HL-60 (cell line): ENCODE data around the gene UBTD1.
A peak's percentile ranks its signal among the peaks of the same experiment; 100 is the strongest.

Source experiments
- DNase-seq, 2 experiments: peaks; one replicate each; pipeline ENCODE4 v3.0.0-alpha.2; 2010 to 2020; ENCODE audit warnings: low read depth in 1 of 2, low spot score in 1 of 2
- H3K27ac ChIP-seq: fragments of 250-450 bp; sonication (Bioruptor Pico); replicated peaks from 2 replicates; pipeline ENCODE4 v1.5.1; 2020; ENCODE audit warnings: mild to moderate bottlenecking, moderate library complexity
- H3K27me3 ChIP-seq: fragments of 250-450 bp; sonication (Bioruptor Pico); 2 replicates; pipeline ENCODE4 v1.5.1; 2021; ENCODE audit warnings: mild to moderate bottlenecking, moderate library complexity; ENCODE audit not compliant: insufficient read depth, poor library complexity, severe bottlenecking
- H3K4me3 ChIP-seq: replicated peaks from 2 replicates; pipeline ENCODE4 v1.5.1; 2011; ENCODE audit warnings: mild to moderate bottlenecking, control low read depth, low read length; ENCODE audit not compliant: insufficient read depth
- GABPA ChIP-seq: IDR thresholded peaks from 2 replicates; pipeline ENCODE4 v1.6.1; 2012; ENCODE audit warnings: low read depth
- POLR2AphosphoS5 ChIP-seq: IDR thresholded peaks from 2 replicates; pipeline ENCODE4 v1.6.1; 2012; ENCODE audit warnings: low read depth
- SPI1 ChIP-seq: IDR thresholded peaks from 2 replicates; pipeline ENCODE4 v1.6.1; 2012; ENCODE audit warnings: low read depth, mild to moderate bottlenecking, borderline replicate concordance
- TF ChIP-seq, protein P1 (sequence below): IDR thresholded peaks from 2 replicates; pipeline ENCODE4 v1.6.1; 2012; ENCODE audit warnings: low read depth; ENCODE audit not compliant: insufficient replicate concordance
- TF ChIP-seq, protein P2 (sequence below): IDR thresholded peaks from one replicate; pipeline ENCODE4 v1.5.1; 2011; ENCODE audit warnings: low read length, control low read depth, inconsistent platforms; ENCODE audit not compliant: insufficient read depth

The UBTD1 gene

DNA sequence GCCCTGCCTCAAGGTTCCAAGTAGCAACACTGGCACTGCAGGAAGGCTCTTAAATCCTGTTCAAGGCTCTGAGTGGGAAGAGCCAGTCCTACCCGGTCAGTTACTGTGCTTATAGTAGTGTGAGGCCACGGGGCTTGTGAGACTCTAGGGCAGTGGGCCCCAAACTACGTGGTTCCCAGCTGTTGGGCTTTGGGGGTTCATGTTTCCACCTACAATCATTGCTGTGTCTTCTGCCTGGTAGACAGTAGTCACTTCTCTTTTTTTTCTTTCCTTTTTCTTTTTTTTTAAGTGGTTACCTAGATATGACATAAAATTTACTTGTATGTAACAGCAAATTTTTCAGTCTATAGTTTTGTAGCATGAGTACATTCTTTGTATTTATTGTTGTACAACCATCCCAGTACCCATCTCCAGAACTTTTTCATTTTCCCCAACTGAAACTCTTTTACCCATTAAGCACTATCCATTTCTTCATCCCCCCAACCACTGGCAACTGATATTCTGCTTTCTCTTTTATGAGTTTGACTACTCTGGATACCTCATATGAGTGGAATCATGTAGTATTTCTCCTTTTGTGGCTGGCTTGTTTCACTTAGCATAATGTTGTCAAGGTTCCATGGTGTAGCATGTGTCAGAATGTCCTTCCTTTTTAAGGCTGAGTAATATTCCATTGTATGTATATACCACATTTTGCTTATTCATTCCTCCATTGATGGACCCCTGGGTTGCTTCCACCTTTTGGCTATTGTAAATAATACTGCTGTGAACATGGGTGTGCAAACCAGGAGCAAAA, 7.7 kb downstream of the UBTD1 start:
- no peak for DNase-seq
- TF ChIP-seq POLR2AphosphoS5 (no peak), SPI1 (peak; percentile 65; the same call in 1 of the 2 replicates), GABPA (no peak)
- TF ChIP-seq, protein P1, sequence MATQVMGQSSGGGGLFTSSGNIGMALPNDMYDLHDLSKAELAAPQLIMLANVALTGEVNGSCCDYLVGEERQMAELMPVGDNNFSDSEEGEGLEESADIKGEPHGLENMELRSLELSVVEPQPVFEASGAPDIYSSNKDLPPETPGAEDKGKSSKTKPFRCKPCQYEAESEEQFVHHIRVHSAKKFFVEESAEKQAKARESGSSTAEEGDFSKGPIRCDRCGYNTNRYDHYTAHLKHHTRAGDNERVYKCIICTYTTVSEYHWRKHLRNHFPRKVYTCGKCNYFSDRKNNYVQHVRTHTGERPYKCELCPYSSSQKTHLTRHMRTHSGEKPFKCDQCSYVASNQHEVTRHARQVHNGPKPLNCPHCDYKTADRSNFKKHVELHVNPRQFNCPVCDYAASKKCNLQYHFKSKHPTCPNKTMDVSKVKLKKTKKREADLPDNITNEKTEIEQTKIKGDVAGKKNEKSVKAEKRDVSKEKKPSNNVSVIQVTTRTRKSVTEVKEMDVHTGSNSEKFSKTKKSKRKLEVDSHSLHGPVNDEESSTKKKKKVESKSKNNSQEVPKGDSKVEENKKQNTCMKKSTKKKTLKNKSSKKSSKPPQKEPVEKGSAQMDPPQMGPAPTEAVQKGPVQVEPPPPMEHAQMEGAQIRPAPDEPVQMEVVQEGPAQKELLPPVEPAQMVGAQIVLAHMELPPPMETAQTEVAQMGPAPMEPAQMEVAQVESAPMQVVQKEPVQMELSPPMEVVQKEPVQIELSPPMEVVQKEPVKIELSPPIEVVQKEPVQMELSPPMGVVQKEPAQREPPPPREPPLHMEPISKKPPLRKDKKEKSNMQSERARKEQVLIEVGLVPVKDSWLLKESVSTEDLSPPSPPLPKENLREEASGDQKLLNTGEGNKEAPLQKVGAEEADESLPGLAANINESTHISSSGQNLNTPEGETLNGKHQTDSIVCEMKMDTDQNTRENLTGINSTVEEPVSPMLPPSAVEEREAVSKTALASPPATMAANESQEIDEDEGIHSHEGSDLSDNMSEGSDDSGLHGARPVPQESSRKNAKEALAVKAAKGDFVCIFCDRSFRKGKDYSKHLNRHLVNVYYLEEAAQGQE = no peak
- TF ChIP-seq, protein P2, sequence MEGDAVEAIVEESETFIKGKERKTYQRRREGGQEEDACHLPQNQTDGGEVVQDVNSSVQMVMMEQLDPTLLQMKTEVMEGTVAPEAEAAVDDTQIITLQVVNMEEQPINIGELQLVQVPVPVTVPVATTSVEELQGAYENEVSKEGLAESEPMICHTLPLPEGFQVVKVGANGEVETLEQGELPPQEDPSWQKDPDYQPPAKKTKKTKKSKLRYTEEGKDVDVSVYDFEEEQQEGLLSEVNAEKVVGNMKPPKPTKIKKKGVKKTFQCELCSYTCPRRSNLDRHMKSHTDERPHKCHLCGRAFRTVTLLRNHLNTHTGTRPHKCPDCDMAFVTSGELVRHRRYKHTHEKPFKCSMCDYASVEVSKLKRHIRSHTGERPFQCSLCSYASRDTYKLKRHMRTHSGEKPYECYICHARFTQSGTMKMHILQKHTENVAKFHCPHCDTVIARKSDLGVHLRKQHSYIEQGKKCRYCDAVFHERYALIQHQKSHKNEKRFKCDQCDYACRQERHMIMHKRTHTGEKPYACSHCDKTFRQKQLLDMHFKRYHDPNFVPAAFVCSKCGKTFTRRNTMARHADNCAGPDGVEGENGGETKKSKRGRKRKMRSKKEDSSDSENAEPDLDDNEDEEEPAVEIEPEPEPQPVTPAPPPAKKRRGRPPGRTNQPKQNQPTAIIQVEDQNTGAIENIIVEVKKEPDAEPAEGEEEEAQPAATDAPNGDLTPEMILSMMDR = no peak
- H3K4me3 ChIP-seq = no peak overlapping the region

DNA sequence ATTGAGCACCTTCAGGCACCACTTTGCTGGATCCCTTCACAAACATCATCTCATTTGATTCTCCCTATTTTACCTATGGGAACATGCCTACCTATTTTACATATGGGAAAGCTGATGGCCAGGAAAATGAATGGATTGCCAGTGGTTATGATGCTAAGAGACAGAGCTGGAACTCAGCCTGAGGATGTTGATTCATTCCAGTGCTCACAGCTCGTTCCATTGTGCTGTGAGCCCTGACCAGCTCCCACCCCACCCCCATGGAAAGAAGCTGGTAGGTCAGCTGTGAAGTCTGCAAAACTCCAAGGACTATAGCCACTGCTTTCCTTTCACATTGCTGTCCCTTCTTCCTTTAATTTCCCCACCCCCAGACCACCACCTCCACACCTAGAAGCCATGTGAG, 9.6 kb downstream of the UBTD1 start:
- DNase-seq = no peak
- Histone ChIP-seq H3K4me3 (no peak overlapping the region), H3K27me3 (no peaks in the 10 kb centered on the region)

More for the DNA sequence above, 7.7 kb downstream of the UBTD1 start:
- H3K27me3 ChIP-seq = no peaks in the 10 kb centered on the region
- H3K27ac ChIP-seq = no peak overlapping the region

DNA sequence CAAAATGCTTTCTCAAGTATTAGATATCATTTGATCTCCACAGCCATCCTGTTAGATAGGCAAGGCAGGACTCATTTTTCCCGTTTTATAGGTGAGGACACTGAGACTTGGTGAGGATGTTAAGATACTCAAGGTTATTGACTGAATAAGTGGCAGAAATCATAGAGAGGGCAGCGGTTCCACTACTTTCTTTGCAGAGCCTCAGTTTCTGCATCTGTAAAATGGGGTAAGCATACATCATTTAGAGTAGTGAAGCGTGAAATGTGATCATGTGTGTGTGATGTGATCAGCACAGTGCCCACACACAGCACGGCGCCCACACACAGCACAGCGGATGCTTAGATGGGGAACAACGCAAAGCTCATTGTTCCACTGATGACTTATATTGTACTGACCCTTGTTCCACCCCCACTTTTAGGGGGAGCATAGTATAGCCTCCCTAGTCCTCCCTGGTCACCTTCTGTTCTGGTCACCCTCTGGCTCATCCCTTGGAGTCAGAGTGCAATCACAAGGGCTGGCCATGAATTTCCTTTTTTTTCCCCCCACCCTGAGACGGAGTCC, 10.5 kb downstream of the UBTD1 start:
- H3K27ac ChIP-seq = no peak overlapping the region
- TF ChIP-seq GABPA (no peak), SPI1 (no peak), POLR2AphosphoS5 (no peak)
- TF ChIP-seq, protein P2 = no peak
- TF ChIP-seq, protein P1 = no peak
- H3K4me3 ChIP-seq = no peak overlapping the region
- no peaks in the 10 kb centered on the region for H3K27me3 ChIP-seq
- no peak for DNase-seq

More for the DNA sequence above, 9.6 kb downstream of the UBTD1 start:
- H3K27ac ChIP-seq = no peak overlapping the region
- TF ChIP-seq, protein P2 = no peak
- no peak for TF ChIP-seq SPI1
- TF ChIP-seq POLR2AphosphoS5 = no peak
